BJ (cell line): Measurements from ENCODE around the gene PVR. TPM values are rescaled to one million over a fixed set of nuclear protein-coding genes. Genes with fewer than 3 reads are reported as not detected.

Source experiments
- CTCF ChIA-PET: fragments of 350-600 bp; formaldehyde crosslinking; extraction: SDS; loops from one replicate; lab custom pipeline; 2021; ENCODE audit warnings: antibody characterized with exemption, inconsistent platforms; lab: Yijun Ruan, JAX
- POLR2A ChIA-PET: fragments of 300-600 bp; sonication (Branson Sonifier 250); formaldehyde crosslinking; extraction: SDS; loops from one replicate; lab custom pipeline; 2021; ENCODE audit warnings: antibody characterized with exemption; lab: Charles Lee
- DNase-seq: peaks from one replicate; pipeline ENCODE4 v3.0.0-alpha.2; 2011; ENCODE audit warnings: low read depth
- H3K27me3 ChIP-seq: 2 replicates; pipeline ENCODE4 v1.6.0; 2011; ENCODE audit warnings: low read length; ENCODE audit not compliant: control insufficient read depth, insufficient read depth
- H3K36me3 ChIP-seq: 2 replicates; pipeline ENCODE4 v1.5.1; 2011; ENCODE audit warnings: low read length; ENCODE audit not compliant: control insufficient read depth, insufficient read depth
- H3K4me3 ChIP-seq: 2 replicates; pipeline ENCODE4 v1.5.1; 2011; ENCODE audit warnings: low read depth, mild to moderate bottlenecking, control low read depth, low read length
- polyA plus RNA-seq: library from polyadenylated mRNA; depleted of rRNA; stranded (reverse); fragments of >200 nt; gene quantifications from 2 replicates; pipeline ENCODE4 v1.2.3, GENCODE V29; 2011
- TF ChIP-seq, protein P1 (sequence below): IDR thresholded peaks from 2 replicates; pipeline ENCODE4 v1.5.1; 2011; ENCODE audit warnings: low read depth, mild to moderate bottlenecking, control low read depth, inconsistent platforms, low read length, moderate library complexity; ENCODE audit not compliant: insufficient read depth

Gene PVR
- polyA plus RNA-seq, 1 experiment, result 129 TPM

DNA sequence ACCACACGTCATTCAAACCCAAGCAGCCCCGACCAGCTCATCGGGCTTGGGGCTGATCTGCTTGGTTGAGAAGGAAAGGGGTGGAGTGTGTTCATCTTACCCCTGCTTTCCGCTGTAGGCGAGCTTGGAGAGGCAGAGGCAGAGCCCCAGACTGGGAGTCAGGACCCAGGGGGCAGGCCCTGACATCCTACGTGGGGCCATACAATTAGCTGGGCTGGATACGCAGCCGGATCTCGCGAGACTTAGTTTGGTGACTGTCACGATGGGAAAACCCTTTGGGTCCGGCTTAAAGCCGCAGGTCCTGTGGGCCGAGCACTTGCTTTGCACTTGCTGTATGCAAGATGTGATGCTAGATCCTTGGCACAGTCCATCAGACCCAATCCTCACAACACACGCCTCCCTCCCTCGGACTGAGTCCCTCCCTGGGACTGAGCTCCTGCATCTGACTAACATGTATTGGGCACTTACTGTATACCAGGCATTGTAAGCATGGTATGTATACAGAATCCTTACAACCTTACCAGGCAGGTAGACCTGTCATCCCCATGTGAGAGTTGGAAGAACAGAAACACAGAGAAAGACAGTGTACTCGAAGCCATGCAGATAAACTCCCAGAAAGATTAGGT lies 59.0 kb downstream of the PVR start:
- Histone ChIP-seq H3K4me3 (no peak overlapping the region), H3K36me3 (no peaks in the 10 kb centered on the region), H3K27me3 (peaks cover 2% of the 10 kb centered on the region; the same call in 1 of the 2 replicates)
- DNase-seq, result no peak
- ChIA-PET CTCF (interaction anchor here (3.1 kb wide), 1 partner anchor 13 kb away, joined by 13 read pairs; no protein-coding TSS in a partner anchor), POLR2A (interaction anchor here (0.7 kb wide), 1 partner anchor 8 kb away, joined by 3 read pairs; no protein-coding TSS in a partner anchor)
- TF ChIP-seq, protein P1, sequence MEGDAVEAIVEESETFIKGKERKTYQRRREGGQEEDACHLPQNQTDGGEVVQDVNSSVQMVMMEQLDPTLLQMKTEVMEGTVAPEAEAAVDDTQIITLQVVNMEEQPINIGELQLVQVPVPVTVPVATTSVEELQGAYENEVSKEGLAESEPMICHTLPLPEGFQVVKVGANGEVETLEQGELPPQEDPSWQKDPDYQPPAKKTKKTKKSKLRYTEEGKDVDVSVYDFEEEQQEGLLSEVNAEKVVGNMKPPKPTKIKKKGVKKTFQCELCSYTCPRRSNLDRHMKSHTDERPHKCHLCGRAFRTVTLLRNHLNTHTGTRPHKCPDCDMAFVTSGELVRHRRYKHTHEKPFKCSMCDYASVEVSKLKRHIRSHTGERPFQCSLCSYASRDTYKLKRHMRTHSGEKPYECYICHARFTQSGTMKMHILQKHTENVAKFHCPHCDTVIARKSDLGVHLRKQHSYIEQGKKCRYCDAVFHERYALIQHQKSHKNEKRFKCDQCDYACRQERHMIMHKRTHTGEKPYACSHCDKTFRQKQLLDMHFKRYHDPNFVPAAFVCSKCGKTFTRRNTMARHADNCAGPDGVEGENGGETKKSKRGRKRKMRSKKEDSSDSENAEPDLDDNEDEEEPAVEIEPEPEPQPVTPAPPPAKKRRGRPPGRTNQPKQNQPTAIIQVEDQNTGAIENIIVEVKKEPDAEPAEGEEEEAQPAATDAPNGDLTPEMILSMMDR, result no peak

DNA sequence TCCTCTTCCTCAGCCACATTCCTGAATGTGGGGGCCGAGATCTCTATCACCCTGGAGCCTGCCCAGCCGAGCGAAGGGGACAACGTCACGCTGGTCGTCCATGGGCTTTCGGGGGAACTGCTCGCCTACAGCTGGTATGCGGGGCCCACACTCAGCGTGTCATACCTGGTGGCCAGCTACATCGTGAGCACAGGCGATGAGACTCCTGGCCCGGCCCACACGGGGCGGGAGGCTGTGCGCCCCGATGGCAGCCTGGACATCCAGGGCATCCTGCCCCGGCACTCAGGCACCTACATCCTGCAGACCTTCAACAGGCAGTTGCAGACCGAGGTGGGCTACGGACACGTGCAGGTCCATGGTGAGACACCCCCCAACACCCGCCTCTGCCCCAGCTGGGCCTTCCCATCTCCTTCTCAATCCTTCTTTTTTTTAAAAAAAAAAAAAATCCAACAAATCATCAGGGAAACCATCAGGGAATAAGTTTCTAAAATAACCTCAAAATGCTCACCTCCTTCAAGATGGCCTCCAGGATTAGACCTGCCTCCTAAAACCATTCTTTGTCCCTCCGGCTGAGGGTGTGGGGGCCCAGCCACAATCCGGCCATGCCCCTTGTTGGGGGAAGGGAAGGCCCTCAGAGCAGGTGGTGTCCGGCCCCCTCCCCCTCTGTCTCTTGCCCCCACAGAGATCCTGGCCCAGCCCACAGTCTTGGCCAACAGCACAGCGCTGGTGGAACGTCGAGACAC lies 59.8 kb downstream of the PVR start:
- ChIA-PET POLR2A (no interaction called here), CTCF (no interaction called here)
- H3K4me3 ChIP-seq, result no peak overlapping the region
- H3K27me3 ChIP-seq, result peaks cover 2% of the 10 kb centered on the region; the same call in 1 of the 2 replicates
- DNase-seq, result no peak
- TF ChIP-seq, protein P1, result no peak
- H3K36me3 ChIP-seq, result no peaks in the 10 kb centered on the region

DNA sequence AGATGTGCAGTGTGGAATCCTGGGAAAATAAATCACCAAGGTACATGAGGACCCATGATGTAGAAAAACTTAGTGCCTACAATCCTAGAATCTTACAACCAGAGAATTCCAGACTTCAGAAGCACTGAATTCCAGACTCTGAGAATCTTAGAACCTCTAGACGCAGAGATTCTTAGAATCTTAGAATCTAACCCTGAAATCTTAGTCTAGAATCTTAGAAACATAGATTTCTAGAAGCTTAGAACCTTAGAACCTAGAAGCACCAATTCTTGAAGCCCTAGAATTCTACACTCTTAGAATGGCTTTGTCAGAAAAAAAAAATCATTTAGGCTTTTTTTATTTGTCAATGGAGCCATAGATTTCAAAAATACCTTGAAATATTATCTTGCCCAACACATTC lies 61.3 kb downstream of the PVR start:
- DNase-seq, result no peak
- H3K27me3 ChIP-seq, result peaks cover 2% of the 10 kb centered on the region; the same call in 1 of the 2 replicates
- POLR2A ChIA-PET, result no interaction called here
- CTCF ChIA-PET, result interaction anchor here (2.5 kb wide), 1 partner anchor 19 kb away, joined by 15 read pairs; no protein-coding TSS in a partner anchor
- TF ChIP-seq, protein P1, result no peak
- no peak overlapping the region for H3K4me3 ChIP-seq
- H3K36me3 ChIP-seq, result no peaks in the 10 kb centered on the region

DNA sequence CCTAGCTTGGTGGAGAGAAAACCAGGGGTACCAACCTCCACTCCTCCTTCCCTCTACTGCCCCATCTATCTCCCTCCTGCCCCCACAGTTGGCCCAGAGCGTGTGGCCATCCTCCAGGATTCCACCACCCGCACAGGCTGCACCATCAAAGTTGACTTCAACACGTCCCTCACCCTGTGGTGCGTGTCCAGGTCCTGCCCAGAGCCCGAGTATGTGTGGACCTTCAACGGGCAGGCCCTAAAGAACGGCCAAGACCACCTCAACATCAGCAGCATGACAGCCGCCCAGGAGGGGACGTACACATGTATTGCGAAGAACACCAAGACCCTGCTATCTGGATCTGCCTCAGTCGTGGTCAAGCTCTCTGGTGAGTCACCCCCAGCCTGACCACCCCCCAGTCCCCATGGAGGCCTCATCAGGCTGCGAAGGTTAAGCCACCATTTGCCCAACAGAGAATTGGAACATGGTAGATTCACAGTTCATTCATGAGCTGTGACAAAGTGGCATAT lies 61.8 kb downstream of the PVR start:
- Histone ChIP-seq H3K4me3 (no peak overlapping the region), H3K27me3 (peaks cover 2% of the 10 kb centered on the region; the same call in 1 of the 2 replicates), H3K36me3 (no peaks in the 10 kb centered on the region)
- ChIA-PET POLR2A (no interaction called here), CTCF (interaction anchor here (1.5 to 2.5 kb wide), 2 partner anchors 18 to 79 kb away, joined by 4 to 15 read pairs; no protein-coding TSS in a partner anchor)
- TF ChIP-seq, protein P1, result no peak
- DNase-seq, result no peak
